ENCODE results near the gene LGR6. TPM values are rescaled to one million over a fixed set of nuclear protein-coding genes. Genes with fewer than 3 reads are reported as not detected.
A peak's percentile ranks its signal among the peaks of the same experiment; 100 is the strongest.

The LGR6 gene
- total RNA-seq, 1 experiment from 2014 or later: 1.0 TPM

GRCh38 chr1:202210385-202210784 lies 16.8 kb downstream of the LGR6 start:
- no CpG with 5 or more reads among the region's 6 CpGs for WGBS (ENCODE audit: extremely low coverage, insufficient read length, low lambda C conversion rate)
- H3K27me3 Mint-ChIP-seq (ENCODE audit: low read depth): peaks cover 31% of the 10 kb centered on the region
- Histone ChIP-seq H3K23ac (ENCODE audit: insufficient read length, low read depth, low read length) (no peak overlapping the region), H3T11ph (ENCODE audit: low read length) (no peak overlapping the region), H3K27me3 (ENCODE audit: insufficient read depth, low read length) (no peaks in the 10 kb centered on the region; the same call in 1 of the 2 replicates), H3K9ac (ENCODE audit: extremely low read depth, insufficient read length, low read length) (no peak overlapping the region), H3K18ac (ENCODE audit: insufficient read length, low read depth, low read length) (no peak overlapping the region), H3K56ac (ENCODE audit: insufficient read length, low read depth, low read length) (no peak overlapping the region), H3K79me1 (ENCODE audit: insufficient read depth, low read depth, low read length, poor library complexity, severe bottlenecking) (no peaks in the 10 kb centered on the region), H2AK5ac (ENCODE audit: insufficient read length, low read length) (no peak overlapping the region), H4K8ac (replicated peaks; ENCODE audit: insufficient read length, low read depth, low read length) (no peak overlapping the region), H3K14ac (ENCODE audit: insufficient read depth, low read length) (no peak overlapping the region), H3K4me1 (ENCODE audit: insufficient read depth, low read length) (no peaks in the 10 kb centered on the region; the same call in 1 of the 2 replicates), H2BK15ac (ENCODE audit: low read depth, low read length) (no peak overlapping the region), H2BK12ac (ENCODE audit: insufficient read length, low read depth, low read length) (no peak overlapping the region), H3K4me2 (ENCODE audit: insufficient read depth, insufficient read length, low read length) (no peak overlapping the region), H2BK5ac (ENCODE audit: insufficient read length, low read length) (no peak overlapping the region), H2BK20ac (ENCODE audit: low read depth, low read length, poor library complexity, severe bottlenecking) (no peak overlapping the region), H2AFZ (ENCODE audit: low read length) (no peak overlapping the region), H3K27ac (ENCODE audit: insufficient read length, low read depth, low read length) (no peak overlapping the region), H4K5ac (ENCODE audit: insufficient read length, low read depth, low read length) (no peak overlapping the region), H2BK120ac (ENCODE audit: low read depth, low read length, poor library complexity, severe bottlenecking) (no peak overlapping the region), H4K91ac (ENCODE audit: insufficient read length, low read depth, low read length) (no peak overlapping the region), H3K4ac (ENCODE audit: low read depth, low read length) (no peak overlapping the region), H3K79me2 (ENCODE audit: insufficient read depth, low read length) (no peaks in the 10 kb centered on the region), H3K9me3 (ENCODE audit: control insufficient read depth, low read depth, low read length) (no peaks in the 10 kb centered on the region), H3K23me2 (ENCODE audit: insufficient read length, low read depth, low read length, poor library complexity, severe bottlenecking) (peaks cover 5% of the 10 kb centered on the region), H4K20me1 (ENCODE audit: control insufficient read depth, insufficient read depth, insufficient read length) (no peaks in the 10 kb centered on the region)
- H3K36me3 Mint-ChIP-seq (ENCODE audit: insufficient read depth in 1 of 3, low read depth in 3 of 3): no peaks in the 10 kb centered on the region
- TF ChIP-seq, protein P1, sequence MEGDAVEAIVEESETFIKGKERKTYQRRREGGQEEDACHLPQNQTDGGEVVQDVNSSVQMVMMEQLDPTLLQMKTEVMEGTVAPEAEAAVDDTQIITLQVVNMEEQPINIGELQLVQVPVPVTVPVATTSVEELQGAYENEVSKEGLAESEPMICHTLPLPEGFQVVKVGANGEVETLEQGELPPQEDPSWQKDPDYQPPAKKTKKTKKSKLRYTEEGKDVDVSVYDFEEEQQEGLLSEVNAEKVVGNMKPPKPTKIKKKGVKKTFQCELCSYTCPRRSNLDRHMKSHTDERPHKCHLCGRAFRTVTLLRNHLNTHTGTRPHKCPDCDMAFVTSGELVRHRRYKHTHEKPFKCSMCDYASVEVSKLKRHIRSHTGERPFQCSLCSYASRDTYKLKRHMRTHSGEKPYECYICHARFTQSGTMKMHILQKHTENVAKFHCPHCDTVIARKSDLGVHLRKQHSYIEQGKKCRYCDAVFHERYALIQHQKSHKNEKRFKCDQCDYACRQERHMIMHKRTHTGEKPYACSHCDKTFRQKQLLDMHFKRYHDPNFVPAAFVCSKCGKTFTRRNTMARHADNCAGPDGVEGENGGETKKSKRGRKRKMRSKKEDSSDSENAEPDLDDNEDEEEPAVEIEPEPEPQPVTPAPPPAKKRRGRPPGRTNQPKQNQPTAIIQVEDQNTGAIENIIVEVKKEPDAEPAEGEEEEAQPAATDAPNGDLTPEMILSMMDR (conservative IDR thresholded peaks at IDR 0.05): peak; percentile 46
- no peak overlapping the region for H3K4me3 Mint-ChIP-seq
- H3K9me3 Mint-ChIP-seq: no peaks in the 10 kb centered on the region
- DNase-seq: no peak
- peaks cover 14 to 20% of the 10 kb centered on the region in 2 experiments for H3K4me1 Mint-ChIP-seq
- H3K27ac Mint-ChIP-seq: no peak overlapping the region

Measured in H9 (cell line).